T47D (cell line): ENCODE results near the gene CNOT11.
"Not testable (repeated sequence)": the region's sequence is repeated elsewhere in the genome, so short reads cannot be mapped to it uniquely, and the experiment has no call there.

ENCODE experiments used
- DNase-seq, 2 experiments: peaks; one replicate each; pipeline versions ENCODE4 v3.0.0 to v3.0.0-alpha.2; 2011 to 2012; ENCODE audit warnings: low read depth in 1 of 2, low spot score in 1 of 2
- JUND ChIP-seq: IDR thresholded peaks from 2 replicates; pipeline ENCODE4 v1.6.1; 2012; ENCODE audit warnings: low read depth
- in situ Hi-C: cut with HindIII; loops from 2 replicates; pipeline ENCODE4 v1.10.0; 2016; ENCODE audit warnings: low sequenced_read_pairs, low pct_unique_long_range_greater_than_20kb

The CNOT11 gene

DNA sequence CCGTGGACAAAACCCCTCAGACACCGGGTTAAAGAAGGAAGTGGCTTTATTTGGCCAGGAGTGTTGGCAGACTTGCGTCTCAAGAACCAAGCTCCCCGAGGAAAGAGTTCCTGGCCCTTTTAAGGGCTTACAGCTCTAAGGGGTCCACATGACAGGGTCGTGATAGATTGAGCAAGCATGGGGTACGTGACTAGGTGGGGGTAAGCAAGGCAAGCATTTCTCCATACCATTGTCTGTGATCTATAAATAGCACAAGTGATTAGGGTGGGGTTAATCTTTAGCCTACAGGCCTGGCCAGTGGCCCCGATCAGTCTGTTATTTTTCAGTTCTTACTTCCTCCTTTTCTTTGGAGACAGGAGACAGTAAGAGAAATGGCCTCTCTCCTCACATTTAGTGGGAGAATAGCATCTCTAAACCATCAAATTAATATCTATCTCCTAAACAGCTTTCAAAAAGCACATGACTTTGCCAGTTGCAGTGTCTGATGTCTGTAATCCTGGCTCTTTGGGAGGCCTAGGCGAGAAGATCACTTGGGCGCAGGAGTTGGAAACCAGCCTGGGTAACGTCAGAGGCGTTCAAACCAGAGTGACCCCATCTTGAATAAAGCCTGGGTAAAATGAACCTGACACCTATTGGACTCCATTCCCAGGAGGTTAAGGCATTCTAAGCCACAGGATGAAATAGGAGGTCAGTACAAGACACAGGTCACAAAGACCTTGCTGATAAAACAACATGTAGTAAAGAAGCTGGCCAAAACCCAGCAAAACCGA is 18.3 kb upstream of the CNOT11 start:
- no peak for TF ChIP-seq JUND
- no peak for DNase-seq
- in situ Hi-C loops = no loop called here

DNA sequence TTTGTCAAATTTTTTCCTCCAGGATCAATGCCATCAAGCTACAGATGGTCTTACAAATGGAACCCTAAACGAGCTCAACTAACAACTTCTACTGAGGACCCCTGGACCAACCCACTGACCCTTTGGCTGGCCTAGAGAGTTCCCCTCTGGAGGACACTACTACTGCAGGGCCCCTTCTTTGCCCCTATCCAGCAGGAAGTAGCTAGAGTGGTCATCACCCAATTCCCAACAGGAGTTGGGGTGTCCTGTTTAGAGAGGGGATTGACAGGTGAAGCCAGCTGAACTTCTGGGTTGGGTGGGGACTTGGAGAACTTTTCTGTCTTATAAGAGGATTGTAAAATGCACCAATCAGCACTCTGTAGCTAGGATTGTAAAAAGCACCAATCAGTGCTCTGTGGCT is 16.7 kb upstream of the CNOT11 start:
- in situ Hi-C loops, DNase-seq: not testable (repeated sequence)

DNA sequence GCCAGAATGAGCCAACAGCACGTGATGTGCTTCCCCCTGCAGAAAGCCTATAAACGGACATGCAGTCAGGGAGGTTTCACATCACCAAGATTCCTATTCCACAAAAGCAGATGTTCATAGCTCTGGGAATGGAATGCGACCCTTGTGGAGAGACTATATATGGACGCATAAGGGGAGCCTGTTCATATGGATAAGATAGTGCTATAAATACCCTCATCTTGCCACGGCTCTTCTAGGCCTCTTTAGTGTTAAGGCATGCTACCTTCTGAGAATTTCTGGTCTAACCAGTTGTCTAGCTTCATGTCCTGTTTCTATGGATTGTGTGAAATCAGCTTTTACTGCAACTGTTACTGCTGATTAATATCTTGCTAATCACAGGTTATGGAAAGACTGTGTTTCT is 14.7 kb upstream of the CNOT11 start:
- in situ Hi-C loops = not testable (repeated sequence)
- DNase-seq = peak in 1 of 2 experiments; percentile 28

DNA sequence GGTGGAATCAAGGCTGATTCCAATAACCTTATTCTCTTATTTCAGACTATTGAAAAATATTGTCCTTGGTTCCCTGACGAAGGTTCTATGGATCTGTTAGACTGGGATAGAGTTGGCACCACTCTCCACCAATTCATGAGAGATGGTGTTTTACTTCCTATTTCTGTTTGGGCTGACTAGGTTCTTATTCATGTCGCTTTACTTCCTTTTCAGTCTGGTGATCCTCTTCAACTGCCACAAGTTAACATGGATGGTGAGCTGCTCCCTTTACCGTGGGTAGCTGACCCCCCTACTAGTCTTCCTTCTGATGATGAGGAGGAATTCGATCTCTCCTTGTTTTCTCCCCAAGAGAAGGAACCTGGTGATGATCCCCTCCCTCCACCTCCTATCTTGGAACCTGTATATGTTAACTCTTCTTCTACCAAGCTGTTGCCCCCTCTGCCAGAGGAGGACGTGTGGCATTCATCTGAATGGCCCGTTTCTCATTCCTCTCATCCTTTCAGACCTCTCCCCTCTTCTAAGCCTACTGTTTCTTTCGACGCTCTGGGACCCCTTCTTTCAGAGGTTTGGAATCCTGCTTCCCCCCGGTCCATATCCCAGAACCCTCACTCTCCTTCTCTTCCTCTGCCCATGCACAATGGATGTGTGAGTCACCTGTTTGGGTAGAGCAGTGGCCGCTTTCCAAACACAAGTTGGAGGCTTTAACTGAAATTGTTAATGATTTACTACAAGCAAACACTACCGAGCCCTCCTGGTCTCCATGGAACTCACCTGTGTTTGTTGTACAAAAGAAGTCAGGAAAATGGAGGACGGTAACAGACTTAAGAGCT is 13.5 kb upstream of the CNOT11 start:
- in situ Hi-C loops = no loop called here
- no peak for DNase-seq
- TF ChIP-seq JUND = no peak

DNA sequence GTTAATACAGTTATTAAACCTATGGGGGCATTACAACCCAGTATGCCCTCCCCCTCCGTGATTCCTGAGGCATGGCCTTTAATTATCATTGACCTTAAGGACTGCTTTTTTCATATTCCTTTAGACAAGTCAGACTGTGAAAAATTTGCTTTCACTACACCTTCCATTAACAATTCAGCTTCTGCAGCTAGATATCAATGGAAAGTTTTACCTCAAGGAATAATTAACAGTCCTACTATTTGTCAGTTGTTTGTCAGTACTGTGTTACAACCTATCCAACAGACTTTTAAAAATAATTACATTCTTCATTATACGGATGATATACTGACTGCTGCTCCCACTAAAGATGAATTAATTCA is 12.9 kb upstream of the CNOT11 start:
- DNase-seq, in situ Hi-C loops: not testable (repeated sequence)

DNA sequence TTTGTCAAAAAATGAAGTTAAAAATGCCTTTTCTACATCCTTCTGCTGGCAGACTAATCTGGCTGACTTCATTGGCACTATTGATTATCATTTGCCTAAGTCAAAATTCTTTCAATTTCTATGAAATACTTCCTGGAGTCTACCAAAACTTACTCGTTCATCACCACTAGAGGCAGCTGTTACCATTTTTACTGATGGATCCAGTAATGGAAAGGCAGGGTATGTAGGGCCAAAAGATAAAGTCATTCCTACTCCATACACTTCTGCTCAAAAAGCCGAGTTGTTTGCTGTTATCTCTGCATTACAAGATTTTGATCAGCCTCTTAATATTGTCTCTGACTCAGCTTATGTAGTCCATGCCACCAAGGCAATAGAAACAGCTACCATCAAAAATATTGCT is 12.0 kb upstream of the CNOT11 start:
- peak in 1 of 2 experiments; percentile 47 for DNase-seq
- in situ Hi-C loops = not testable (repeated sequence)

DNA sequence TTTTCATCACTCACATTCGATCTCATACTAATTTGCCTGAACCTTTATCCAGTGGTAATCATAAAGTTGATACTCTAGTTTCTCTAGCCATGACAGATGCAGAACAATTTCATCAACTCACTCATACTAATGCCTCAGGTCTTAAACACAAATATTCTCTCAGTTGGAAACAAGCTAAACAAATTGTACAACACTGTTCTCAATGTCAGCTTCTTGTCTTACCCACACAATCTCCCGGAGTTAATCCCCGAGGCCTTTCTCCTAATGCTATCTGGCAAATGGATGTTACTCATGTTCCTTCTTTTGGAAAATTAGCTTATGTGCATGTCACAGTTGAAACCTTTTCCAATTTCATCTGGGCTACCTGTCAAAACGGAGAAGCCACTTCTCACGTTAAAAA is 11.5 kb upstream of the CNOT11 start:
- in situ Hi-C loops = no loop called here
- TF ChIP-seq JUND = no peak
- DNase-seq = no peak

DNA sequence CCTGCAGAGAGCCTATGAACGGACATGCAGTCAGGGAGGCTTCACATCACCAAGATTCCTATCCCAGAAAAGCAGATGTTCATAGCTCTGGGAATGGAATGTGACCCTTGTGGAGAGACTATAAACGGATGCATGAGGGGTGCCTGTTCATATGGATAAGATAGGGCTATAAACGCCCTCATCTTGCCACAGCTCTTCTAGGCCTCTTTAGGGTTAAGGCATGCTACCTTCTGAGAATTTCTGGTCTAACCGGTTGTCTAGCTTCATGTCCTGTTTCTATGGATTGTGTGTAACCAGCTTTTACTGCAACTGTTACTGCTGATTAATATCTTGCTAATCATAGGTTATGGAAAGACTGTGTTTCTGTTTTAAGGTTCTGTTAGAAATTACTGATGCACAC is 8.3 kb upstream of the CNOT11 start:
- peak in 1 of 2 experiments; percentile 77 for DNase-seq
- in situ Hi-C loops = not testable (repeated sequence)

DNA sequence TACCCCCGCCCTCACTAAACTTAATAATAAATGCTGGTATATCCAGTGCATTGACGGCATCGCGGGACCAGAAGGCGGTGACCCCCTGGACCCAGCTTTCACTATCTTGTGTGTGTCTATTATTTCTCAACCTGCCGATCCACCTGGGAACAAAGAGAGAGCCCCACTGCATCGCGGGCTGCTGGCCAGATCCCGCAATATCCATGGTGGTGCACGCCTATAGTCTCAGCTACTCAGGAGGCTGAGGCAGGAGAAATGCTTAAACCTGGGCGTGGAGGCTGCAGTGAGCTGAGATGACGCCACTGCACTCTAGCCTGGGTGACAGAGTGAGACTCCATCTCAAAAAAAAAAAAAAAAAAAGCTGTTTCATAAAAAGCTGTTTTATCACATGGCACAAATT is 7.8 kb upstream of the CNOT11 start:
- in situ Hi-C loops, DNase-seq: not testable (repeated sequence)

DNA sequence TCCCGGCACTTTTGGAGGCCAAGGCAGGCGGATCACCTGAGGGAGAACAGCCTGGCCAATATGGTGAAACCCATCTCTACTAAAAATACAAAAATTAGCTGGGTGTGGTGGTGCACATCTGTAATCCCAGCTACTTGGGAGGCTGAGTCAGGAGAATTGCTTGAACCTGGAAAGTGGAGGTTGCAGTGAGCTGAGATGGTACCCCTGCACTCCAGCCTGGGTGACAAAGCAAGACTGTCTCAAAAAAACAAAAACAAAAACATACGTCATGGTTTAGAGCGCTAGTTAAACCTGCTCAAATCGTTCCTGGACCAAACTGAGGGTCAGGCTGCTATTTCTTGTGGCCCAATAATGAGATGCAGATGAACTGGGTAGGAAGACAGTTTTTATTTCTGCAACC is 7.2 kb upstream of the CNOT11 start:
- in situ Hi-C loops, DNase-seq: not testable (repeated sequence)

DNA sequence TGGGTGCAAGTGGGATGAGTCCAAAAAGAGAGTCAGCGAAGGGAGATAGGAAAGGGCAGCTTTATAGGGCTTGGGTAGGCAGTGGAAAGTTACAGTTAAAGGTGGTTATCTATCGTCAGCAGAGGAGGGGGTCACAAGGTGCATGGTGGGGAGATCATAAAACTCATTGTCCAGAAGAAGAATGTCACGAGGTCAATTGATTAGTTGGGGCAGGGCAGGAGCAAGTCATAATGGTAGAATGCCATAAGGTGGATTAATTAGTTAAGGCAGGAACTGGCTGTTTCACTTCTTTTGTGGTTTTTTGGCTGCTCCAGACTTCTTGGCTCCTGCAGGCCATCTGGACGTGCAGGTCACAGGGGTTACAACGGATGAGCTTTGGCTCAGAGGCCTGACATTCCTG is 3.9 kb upstream of the CNOT11 start:
- DNase-seq, in situ Hi-C loops: not testable (repeated sequence)

DNA sequence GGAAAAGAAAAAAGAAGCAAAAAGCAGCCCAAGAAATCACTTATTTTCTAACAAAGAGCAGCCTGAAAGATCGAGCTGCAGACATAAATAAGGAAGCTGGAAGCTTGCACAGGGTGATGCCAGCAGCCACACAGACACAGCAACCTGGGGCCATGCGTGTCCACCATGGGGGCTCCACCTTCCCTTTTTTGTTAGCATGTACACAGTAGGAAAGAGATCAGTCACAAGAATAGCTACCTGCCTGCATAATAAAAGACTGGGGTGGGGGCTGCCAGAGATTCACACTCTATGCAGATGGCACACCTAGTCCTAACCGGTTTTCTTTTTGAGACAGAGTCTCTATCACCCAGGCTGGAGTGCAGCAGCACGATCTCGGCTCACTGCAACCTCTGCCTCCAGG is 2.9 kb upstream of the CNOT11 start:
- DNase-seq = no peak
- TF ChIP-seq JUND = no peak
- in situ Hi-C loops = no loop called here

DNA sequence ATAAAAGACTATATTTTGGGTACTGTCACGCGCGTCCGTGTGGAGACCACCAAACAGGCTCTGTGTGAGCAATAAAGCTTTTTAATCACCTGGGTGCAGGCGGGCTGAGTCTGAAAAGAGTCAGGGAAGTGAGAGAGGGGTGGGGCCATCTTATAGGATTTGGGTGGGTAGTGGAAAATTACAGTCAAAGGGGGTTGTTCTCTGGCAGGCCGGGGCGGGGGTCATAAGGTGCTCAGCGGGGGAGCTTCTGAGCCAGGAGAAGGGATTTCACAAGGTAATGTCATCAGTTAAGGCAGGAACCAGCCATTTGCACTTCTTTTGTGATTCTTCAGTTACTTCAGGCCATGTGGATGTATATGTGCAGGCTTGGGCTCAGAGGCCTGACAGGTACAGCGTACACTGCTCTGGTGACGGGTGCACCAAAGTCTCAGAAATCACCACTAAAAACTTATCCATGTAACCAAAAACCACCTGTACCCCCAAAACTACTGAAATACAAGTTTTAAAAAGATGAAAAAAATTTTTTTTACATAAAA is 1.4 kb upstream of the CNOT11 start:
- DNase-seq, in situ Hi-C loops: not testable (repeated sequence)
